ENCODE results near the gene CCDC150.

DNA sequence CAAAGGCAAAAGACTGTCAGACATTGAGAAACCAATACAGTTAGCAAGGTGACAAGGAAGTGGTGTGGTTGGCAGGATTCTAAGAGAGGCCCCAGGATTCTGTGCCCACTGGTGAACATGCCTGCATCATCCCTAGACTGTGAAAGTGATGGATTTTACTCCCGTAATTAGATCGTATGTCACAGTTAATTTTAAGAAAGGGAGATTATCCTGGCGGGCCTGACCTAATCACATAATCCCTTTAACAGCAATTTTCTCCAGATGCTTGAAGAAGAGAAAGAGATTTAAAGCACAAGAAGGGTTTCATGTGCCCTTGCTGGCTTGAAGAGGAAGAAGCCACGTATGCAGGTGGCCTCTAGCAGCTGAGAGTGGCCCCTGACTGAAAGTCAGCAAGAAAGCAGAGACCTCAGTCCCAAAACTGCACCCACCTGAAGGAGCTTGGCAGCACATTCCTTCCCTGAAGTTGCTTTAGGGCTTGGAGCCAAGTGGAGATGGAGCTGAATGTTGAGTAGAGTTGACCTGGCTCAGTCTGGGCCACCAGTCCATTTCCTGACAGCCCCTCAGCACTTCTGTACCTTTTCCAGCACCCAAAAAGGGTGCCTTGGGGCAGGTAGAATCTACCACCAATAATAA, 110.9 kb downstream of the CCDC150 start:
- TF ChIP-seq, protein P1, sequence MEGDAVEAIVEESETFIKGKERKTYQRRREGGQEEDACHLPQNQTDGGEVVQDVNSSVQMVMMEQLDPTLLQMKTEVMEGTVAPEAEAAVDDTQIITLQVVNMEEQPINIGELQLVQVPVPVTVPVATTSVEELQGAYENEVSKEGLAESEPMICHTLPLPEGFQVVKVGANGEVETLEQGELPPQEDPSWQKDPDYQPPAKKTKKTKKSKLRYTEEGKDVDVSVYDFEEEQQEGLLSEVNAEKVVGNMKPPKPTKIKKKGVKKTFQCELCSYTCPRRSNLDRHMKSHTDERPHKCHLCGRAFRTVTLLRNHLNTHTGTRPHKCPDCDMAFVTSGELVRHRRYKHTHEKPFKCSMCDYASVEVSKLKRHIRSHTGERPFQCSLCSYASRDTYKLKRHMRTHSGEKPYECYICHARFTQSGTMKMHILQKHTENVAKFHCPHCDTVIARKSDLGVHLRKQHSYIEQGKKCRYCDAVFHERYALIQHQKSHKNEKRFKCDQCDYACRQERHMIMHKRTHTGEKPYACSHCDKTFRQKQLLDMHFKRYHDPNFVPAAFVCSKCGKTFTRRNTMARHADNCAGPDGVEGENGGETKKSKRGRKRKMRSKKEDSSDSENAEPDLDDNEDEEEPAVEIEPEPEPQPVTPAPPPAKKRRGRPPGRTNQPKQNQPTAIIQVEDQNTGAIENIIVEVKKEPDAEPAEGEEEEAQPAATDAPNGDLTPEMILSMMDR (IDR thresholded peaks at IDR 0.05; ENCODE audit: control extremely low read depth in 1 of 3, insufficient read depth in 1 of 3, low read depth in 1 of 3, low read length in 3 of 3): no peak
- no peak for TF ChIP-seq MAFK (IDR thresholded peaks at IDR 0.05; ENCODE audit: low read depth, low read length)
- TF ChIP-seq, protein P2, sequence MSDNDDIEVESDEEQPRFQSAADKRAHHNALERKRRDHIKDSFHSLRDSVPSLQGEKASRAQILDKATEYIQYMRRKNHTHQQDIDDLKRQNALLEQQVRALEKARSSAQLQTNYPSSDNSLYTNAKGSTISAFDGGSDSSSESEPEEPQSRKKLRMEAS (IDR thresholded peaks at IDR 0.05): no peak
- TF ChIP-seq JUN (IDR thresholded peaks at IDR 0.05; ENCODE audit: low read depth, low read length): no peak
- TF ChIP-seq CREB1 (IDR thresholded peaks at IDR 0.05): no peak
- no peak for TF ChIP-seq EZH2 (IDR thresholded peaks at IDR 0.05; ENCODE audit: low read depth, low read length, severe bottlenecking)
- no peak for TF ChIP-seq KDM5A (IDR thresholded peaks at IDR 0.05; ENCODE audit: low read length)
- no peak for TF ChIP-seq POLR2A (IDR thresholded peaks at IDR 0.05; ENCODE audit: control extremely low read depth in 1 of 2, low read depth in 2 of 2, low read length in 2 of 2)
- TF ChIP-seq EGR1 (IDR thresholded peaks at IDR 0.05; ENCODE audit: borderline replicate concordance, low read depth, low read length): no peak
- TF ChIP-seq GTF2F1 (IDR thresholded peaks at IDR 0.05; ENCODE audit: borderline replicate concordance, low read depth, low read length): no peak
- TF ChIP-seq GABPA (IDR thresholded peaks at IDR 0.05; ENCODE audit: borderline replicate concordance, insufficient read depth, low read length): no peak
- no peak for TF ChIP-seq NRF1 (IDR thresholded peaks at IDR 0.05; ENCODE audit: low read depth, low read length)
